Activated CD8-positive, alpha-beta memory T cell treated with anti-CD3 and anti-CD28 coated beads, Interleukin-2, amount 50 U/mL, for 24 hours (primary cell): ENCODE results near the gene PCDHGB5.
"Not testable (repeated sequence)": the region's sequence is repeated elsewhere in the genome, so short reads cannot be mapped to it uniquely, and the experiment has no call there.

Source experiments
- DNase-seq: peaks from one replicate; pipeline ENCODE4 v3.0.0-alpha.2; 2020; ENCODE audit errors: extremely low read depth

PCDHGB5 gene

GRCh38 chr5:141411575-141411974 lies 13.8 kb downstream of the PCDHGB5 start:
- DNase-seq = no peak

- DNase-seq = no peak
Observed at GRCh38 chr5:141412854-141413539, 15.2 kb downstream of the PCDHGB5 start, which contains the start of gene PCDHGA10. PCDHGA10 (plus strand) TSS chr5:141412987; CDS start chr5:141413176, 189 bp downstream.

GRCh38 chr5:141413540-141414069 lies 15.9 kb downstream of the PCDHGB5 start:
- DNase-seq = no peak

GRCh38 chr5:141414548-141415274 lies 17.0 kb downstream of the PCDHGB5 start:
- DNase-seq = not testable (repeated sequence)

GRCh38 chr5:141415275-141415618 lies 17.5 kb downstream of the PCDHGB5 start:
- not testable (repeated sequence) for DNase-seq

GRCh38 chr5:141417494-141418172 lies 19.9 kb downstream of the PCDHGB5 start, which contains the start of gene PCDHGB7:
PCDHGB7 (plus strand) TSS chr5:141417677; CDS start chr5:141417860, 183 bp downstream.
- not testable (repeated sequence) for DNase-seq

- DNase-seq = no peak
Observed at GRCh38 chr5:141419074-141419880, 21.5 kb downstream of the PCDHGB5 start.

- DNase-seq = no peak
Observed at GRCh38 chr5:141420855-141421488, 23.2 kb downstream of the PCDHGB5 start, which contains the start of gene PCDHGA11. PCDHGA11 (plus strand) TSS chr5:141421051; CDS start chr5:141421228, 177 bp downstream.

- no peak for DNase-seq
Observed at GRCh38 chr5:141421489-141421855, 23.7 kb downstream of the PCDHGB5 start.

- no peak for DNase-seq
Observed at GRCh38 chr5:141422742-141423291, 25.1 kb downstream of the PCDHGB5 start.

- DNase-seq = no peak
Observed at GRCh38 chr5:141427783-141428426, 30.2 kb downstream of the PCDHGB5 start.

GRCh38 chr5:141430332-141431113 lies 32.8 kb downstream of the PCDHGB5 start, which contains the start of gene PCDHGA12:
PCDHGA12 (plus strand) TSS chr5:141430507; CDS start chr5:141430760, 253 bp downstream.
- DNase-seq = no peak

GRCh38 chr5:141431286-141431685 lies 33.5 kb downstream of the PCDHGB5 start:
- no peak for DNase-seq

- not testable (repeated sequence) for DNase-seq
Observed at GRCh38 chr5:141432308-141432707, 34.6 kb downstream of the PCDHGB5 start.

- DNase-seq = not testable (repeated sequence)
Observed at GRCh38 chr5:141432726-141433125, 35.0 kb downstream of the PCDHGB5 start.

- DNase-seq = no peak
Observed at GRCh38 chr5:141434006-141434405, 36.3 kb downstream of the PCDHGB5 start.

- DNase-seq = no peak
Observed at GRCh38 chr5:141437221-141437620, 39.5 kb downstream of the PCDHGB5 start.

GRCh38 chr5:141439411-141440141 lies 41.8 kb downstream of the PCDHGB5 start:
- no peak for DNase-seq
